Neutrophil (primary cell): ENCODE measurements around the gene LFNG.

Experiments used
- H3K27ac ChIP-seq: fragments of 200-600 bp; sonication (generic); 2 replicates; pipeline ENCODE4 v1.5.1; 2016; ENCODE audit warnings: mild to moderate bottlenecking, moderate library complexity
- H3K27me3 ChIP-seq: fragments of 200-600 bp; sonication (generic); 2 replicates; pipeline ENCODE4 v1.6.0; 2016; ENCODE audit warnings: mild to moderate bottlenecking
- H3K36me3 ChIP-seq: fragments of 200-600 bp; sonication (generic); 2 replicates; pipeline ENCODE4 v1.5.1; 2017
- H3K4me1 ChIP-seq, 2 experiments: fragments of 200-600 bp in 1 of 2; sonication (generic) in 1 of 2; 1 replicate in 1 of 2; 2 replicates in 1 of 2; pipeline versions ENCODE4 v1.5.1 to v1.6.1; 2013 to 2016; ENCODE audit warnings: low read depth in 1 of 2, low read length in 1 of 2, mild to moderate bottlenecking in 1 of 2, moderate library complexity in 1 of 2; ENCODE audit not compliant: control insufficient read depth in 1 of 2, insufficient read depth in 1 of 2
- H3K4me3 ChIP-seq, 2 experiments: fragments of 200-600 bp in 1 of 2; sonication (generic) in 1 of 2; 1 replicate in 1 of 2; 2 replicates in 1 of 2; pipeline ENCODE4 v1.5.1; 2013 to 2016; ENCODE audit warnings: low read depth in 1 of 2, low read length in 1 of 2, mild to moderate bottlenecking in 1 of 2, moderate library complexity in 1 of 2
- H3K9me3 ChIP-seq: fragments of 200-600 bp; sonication (generic); 2 replicates; pipeline ENCODE4 v1.5.1; 2016
- TF ChIP-seq, protein P1 (sequence below): fragments of 200-600 bp; sonication (generic); IDR thresholded peaks from 2 replicates; pipeline ENCODE4 v1.5.1; 2016; ENCODE audit warnings: antibody characterized with exemption

LFNG gene

DNA sequence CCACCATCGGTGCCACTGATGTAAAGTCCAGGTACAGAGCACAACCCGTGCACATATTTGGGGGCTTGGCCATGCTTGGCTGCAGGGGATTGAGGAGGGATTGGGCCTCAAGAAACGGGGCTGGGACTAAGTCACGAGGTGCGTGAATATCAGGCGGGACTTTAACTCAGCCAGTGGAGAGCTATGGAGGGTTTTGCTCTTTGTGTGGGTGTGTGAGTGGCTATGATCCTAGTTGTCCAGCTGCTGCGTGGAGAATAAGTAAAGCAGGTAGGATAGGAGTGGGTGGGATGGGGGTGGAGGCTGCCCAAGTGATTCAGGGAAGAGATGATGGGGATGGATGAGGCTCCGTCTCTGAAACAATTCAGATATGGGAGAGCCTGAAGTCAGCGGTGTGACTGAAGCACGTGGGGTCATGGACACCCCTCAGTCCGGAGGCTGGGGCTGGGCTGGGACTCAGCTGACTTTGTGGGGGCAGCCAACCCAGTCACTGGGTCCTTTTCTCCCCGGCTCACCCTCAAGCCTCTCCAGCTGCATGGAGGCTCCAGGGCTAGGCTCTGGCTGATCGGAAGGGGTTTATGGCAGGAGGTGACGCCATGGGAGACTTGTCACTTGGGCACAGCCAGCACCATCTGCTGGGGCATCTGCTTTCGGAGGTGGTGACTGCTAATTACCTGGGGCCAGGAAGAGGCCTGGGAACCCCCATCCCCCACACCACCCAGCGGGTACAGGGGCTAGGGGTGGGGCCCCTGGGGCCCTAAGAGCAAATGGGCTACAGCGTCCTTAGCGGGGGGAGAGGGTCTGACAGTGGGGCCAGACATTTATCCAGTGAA is 1.7 kb upstream of the LFNG start:
- TF ChIP-seq, protein P1, sequence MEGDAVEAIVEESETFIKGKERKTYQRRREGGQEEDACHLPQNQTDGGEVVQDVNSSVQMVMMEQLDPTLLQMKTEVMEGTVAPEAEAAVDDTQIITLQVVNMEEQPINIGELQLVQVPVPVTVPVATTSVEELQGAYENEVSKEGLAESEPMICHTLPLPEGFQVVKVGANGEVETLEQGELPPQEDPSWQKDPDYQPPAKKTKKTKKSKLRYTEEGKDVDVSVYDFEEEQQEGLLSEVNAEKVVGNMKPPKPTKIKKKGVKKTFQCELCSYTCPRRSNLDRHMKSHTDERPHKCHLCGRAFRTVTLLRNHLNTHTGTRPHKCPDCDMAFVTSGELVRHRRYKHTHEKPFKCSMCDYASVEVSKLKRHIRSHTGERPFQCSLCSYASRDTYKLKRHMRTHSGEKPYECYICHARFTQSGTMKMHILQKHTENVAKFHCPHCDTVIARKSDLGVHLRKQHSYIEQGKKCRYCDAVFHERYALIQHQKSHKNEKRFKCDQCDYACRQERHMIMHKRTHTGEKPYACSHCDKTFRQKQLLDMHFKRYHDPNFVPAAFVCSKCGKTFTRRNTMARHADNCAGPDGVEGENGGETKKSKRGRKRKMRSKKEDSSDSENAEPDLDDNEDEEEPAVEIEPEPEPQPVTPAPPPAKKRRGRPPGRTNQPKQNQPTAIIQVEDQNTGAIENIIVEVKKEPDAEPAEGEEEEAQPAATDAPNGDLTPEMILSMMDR = no peak
- Histone ChIP-seq H3K4me1 (peaks cover 37 to 40% of the 10 kb centered on the region in 2 experiments), H3K27me3 (peaks cover 58% of the 10 kb centered on the region), H3K36me3 (no peaks in the 10 kb centered on the region), H3K9me3 (no peaks in the 10 kb centered on the region), H3K4me3 (no peak overlapping the region), H3K27ac (no peak overlapping the region)

- H3K27ac ChIP-seq = peak overlapping the region; percentile 60
- peaks cover 67% of the 10 kb centered on the region for H3K27me3 ChIP-seq
- peaks cover 45 to 48% of the 10 kb centered on the region in 2 experiments for H3K4me1 ChIP-seq
- TF ChIP-seq, protein P1 = no peak
- H3K4me3 ChIP-seq = peak overlapping the region; percentile 69 to 70
- H3K9me3 ChIP-seq = no peaks in the 10 kb centered on the region
- H3K36me3 ChIP-seq = no peaks in the 10 kb centered on the region
Measured at GRCh38 chr7:2518737-2519118, 846 bp upstream of the LFNG start.

DNA sequence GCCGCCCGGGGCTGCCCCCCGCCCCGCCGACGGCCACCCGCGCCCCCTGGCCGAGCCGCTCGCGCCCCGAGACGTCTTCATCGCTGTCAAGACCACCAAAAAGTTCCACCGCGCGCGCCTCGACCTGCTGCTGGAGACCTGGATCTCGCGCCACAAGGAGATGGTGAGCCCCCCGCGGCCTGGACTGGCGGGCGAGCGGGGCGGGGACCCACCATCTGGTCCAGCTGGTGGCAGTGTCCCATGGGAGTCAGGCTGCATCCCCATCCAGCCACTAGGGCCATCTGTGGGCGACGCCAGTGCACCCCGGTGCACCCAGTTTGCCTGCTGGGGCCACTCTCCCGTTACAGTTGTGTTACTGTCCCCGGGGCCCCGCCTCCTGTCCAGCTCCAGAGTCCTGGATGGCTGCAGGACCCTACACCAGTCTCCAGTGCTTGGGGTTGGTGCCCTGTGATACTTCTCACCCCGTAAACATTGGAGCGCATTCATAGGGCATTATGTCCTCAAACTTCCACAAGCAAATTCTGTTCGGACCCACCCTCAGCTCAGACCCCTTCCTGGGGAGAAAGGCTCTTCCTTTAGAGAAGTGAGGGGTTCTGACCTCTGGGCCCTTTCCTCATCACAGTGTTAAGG is 672 bp downstream of the LFNG start:
- Histone ChIP-seq H3K27me3 (peaks cover 71% of the 10 kb centered on the region), H3K4me1 (peaks cover 60 to 63% of the 10 kb centered on the region in 2 experiments), H3K27ac (peak overlapping the region; percentile 15), H3K4me3 (peak overlapping the region; percentile 67 to 70), H3K9me3 (no peaks in the 10 kb centered on the region), H3K36me3 (peaks cover 2% of the 10 kb centered on the region)
- TF ChIP-seq, protein P1 = no peak

DNA sequence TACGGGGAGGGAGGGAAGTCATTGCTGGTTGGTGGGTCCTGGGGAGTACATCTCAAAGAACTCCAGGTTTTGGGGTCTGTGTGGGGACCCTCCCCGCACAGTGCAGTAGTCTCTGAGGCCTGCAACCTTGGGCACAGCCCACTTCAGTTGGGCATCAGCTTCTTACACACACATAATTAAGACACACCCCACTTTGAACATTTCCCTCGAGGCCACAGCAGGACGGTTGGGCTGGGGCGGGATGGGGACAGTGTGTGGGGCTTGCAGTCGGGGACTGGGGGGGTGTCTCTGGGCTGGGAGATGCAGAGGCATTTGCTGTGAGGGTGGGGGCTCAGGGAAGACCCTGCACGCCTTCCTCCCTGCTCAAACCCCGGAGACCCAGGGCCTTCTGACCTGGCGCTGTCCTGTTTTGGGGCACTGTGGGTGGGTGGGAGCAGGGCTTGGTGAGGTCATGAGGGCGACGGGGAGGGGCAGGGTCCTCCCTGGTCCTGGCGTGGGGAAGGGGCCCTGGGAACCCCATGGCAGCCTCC is 1.3 kb downstream of the LFNG start:
- H3K4me1 ChIP-seq = peaks cover 66 to 69% of the 10 kb centered on the region in 2 experiments
- TF ChIP-seq, protein P1 = no peak
- H3K27ac ChIP-seq = peak overlapping the region; percentile 15
- peak overlapping the region; percentile 67 to 70 for H3K4me3 ChIP-seq
- peaks cover 71% of the 10 kb centered on the region for H3K27me3 ChIP-seq
- H3K36me3 ChIP-seq = peaks cover 5% of the 10 kb centered on the region
- H3K9me3 ChIP-seq = no peaks in the 10 kb centered on the region

- peaks cover 8% of the 10 kb centered on the region for H3K36me3 ChIP-seq
- peak overlapping the region; percentile 67 to 70 for H3K4me3 ChIP-seq
- no peak overlapping the region for H3K27ac ChIP-seq
- peaks cover 71 to 74% of the 10 kb centered on the region in 2 experiments for H3K4me1 ChIP-seq
- peaks cover 71% of the 10 kb centered on the region for H3K27me3 ChIP-seq
- no peaks in the 10 kb centered on the region for H3K9me3 ChIP-seq
- TF ChIP-seq, protein P1 = no peak
Measured at GRCh38 chr7:2521341-2521745, 1.8 kb downstream of the LFNG start.
